GM19438 (cell line): ENCODE data around the gene PRKAG2.

Source experiments
- ATAC-seq: cut with Tn5 transposase; IDR thresholded peaks from one replicate; pipeline ENCODE4 v1.9.1; 2021; ENCODE audit warnings: low read depth; ENCODE audit not compliant: unreplicated experiment

PRKAG2 gene

GRCh38 chr7:151723321-151723720 is 153.6 kb downstream of the PRKAG2 start:
- ATAC-seq, result no peak

- ATAC-seq, result no peak
These were observed 154.4 kb downstream of the PRKAG2 start for GRCh38 chr7:151722533-151722932.

DNA sequence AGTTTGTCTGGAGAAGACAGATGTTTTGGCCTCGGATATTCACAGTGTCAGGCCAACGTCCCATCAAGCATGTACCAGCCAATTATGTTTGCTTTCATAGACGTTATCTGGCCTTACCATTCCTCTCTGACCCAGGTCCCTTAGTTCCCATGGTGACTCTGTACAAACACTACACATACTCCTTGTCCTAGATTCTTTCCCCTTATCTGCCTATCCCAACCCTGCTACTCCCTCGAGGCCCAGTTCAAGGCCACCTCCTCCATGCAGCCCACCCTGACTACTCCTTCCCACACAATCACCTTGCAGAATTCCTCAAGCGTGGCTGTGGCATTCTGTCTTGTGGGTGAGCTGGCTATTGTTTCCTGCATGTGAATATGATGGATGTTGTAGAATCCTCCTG is 155.2 kb downstream of the PRKAG2 start:
- no peak for ATAC-seq

- no peak for ATAC-seq
These were observed 155.7 kb downstream of the PRKAG2 start for GRCh38 chr7:151721236-151721635.

- no peak for ATAC-seq
These were observed 156.6 kb downstream of the PRKAG2 start for GRCh38 chr7:151720280-151720679.

- no peak for ATAC-seq
These were observed 157.0 kb downstream of the PRKAG2 start for GRCh38 chr7:151719897-151720242.

DNA sequence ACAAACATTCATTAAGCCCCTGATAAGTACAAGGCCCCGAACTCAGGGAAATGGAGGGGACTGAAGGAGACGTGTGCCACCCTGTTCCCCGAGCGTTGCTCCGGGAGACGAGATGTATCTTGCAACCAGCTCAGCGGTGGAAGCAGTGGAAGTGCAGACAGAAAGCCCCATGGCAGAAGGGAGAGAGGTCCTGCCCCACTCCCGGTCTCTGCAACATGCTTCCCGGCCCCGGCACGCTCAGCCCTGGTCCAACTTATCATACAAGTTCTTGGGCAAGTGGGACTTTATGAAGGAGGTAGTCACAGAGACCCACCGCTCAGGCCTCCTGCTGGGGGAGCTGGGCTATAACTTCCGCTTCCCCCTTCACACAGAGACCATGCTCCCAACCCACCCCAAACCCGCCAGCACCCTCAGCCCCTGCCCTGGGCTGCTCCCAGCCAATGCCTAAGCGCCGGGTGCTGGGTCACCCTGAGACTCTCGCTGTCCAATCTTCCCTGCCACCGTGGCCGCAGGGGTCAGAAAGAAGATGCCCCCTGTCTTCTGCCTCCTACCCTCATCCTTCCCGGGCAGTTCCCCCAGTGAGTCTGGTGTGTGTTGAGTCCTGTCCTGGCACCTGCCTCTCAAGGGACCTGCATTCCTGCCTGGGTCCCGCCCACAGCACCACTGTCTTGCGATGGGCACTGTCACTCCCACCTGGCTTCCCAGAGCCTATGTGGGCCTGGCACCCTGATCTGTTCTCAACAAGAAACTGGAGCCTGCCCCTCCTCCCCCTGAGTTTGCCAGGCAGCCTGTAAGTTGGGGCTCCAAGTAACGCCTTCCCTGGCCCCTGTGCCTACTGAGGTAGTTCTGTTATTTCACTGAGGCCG is 157.7 kb downstream of the PRKAG2 start:
- ATAC-seq, result no peak

DNA sequence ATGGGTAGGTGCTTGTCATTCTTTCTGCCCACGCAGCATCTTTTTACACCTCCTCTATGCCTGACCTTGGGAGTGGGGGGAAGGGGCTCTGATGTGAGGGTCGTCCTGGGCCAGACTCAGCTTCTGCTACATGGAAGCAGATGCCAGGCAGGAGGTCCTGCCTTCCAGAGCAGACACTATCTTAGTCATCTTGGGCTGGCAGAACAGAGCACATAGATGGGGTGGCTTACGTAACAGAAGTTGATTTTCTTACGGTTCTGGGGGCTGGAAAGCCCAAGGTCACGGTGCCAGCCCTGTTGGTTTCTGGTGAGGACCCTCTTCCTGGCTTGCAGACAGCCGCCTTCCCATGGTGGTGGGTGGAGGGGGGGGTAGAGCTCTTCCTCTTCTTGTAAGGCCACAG is 159.0 kb downstream of the PRKAG2 start:
- ATAC-seq, result no peak

DNA sequence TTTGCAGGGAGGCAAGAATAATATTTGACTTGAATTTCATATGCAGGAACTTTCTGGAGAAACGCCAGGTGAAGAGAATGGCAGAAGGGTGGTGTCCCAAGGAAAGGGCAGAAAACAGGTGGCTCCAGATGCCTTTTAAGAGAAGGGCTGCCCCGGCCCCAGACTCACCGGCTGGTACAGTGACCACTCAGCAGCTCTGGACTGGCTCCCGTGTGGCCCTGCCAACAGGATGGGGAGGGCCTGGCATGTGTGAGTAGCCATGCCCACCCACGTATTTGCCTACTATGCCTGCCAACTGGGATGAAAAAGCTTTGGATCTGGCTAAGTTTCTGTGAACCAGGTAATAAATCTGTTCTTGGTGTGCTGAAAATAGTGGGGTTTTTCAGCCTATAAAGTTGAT is 159.5 kb downstream of the PRKAG2 start:
- ATAC-seq, result no peak

- no peak for ATAC-seq
These were observed 160.6 kb downstream of the PRKAG2 start for GRCh38 chr7:151716323-151716722.

GRCh38 chr7:151715666-151716315 is 161.1 kb downstream of the PRKAG2 start:
- no peak for ATAC-seq

DNA sequence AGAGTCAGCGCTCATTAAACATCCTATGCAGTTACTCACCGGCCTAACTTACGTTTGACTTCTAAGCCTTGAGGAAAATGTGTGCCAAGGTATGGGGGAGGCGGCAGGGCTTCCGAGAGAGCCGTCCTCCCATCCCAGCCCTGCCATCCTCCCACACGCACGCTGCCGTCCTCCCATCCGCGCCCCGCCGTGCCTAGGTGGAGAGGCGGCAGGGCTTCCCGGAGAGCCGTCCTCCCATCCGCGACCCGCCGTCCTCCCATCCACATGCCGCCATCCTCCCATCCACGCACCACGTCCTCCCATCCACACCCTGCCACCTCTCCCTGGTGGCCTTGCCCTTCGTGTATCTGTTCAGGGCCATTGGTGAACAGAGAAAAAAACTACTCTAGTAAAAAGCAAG is 162.7 kb downstream of the PRKAG2 start:
- ATAC-seq, result no peak

DNA sequence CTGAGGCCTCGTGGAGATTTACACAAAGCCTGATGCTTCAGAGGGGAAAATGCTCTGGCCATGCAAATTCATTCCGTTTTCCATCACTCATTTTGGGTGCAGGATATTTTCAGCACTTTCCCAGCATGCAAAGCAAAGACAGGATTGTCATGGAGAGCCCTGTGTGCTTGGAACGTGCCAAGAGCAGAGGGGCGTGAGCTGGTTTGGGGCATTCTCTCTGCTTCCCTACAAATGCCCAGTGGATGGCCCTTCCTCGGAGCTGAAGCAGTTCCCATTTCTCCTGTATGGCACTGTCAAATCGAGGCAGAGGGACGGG is 164.1 kb downstream of the PRKAG2 start:
- no peak for ATAC-seq

- no peak for ATAC-seq
These were observed 164.8 kb downstream of the PRKAG2 start for GRCh38 chr7:151711906-151712809.

DNA sequence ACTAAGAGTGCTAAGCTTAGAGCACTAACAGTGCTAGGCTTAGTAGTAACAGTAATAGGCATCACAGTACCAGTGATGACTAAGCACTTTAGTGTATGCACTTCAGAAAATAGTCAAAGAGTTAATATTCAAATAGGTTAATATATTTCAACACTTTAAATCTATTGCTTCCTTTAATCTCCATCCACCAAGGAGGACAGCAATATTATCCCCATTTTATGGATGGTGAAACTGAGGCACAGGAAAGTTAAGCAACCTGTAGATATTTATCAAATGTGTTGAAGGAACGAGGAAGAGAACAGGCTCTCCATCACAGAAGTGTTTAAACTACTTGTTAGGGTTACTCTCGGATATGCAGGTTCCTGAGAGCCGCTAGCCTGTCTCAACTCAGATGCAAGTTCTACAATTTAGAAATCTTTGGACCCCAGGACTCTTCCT is 165.5 kb downstream of the PRKAG2 start:
- no peak for ATAC-seq

DNA sequence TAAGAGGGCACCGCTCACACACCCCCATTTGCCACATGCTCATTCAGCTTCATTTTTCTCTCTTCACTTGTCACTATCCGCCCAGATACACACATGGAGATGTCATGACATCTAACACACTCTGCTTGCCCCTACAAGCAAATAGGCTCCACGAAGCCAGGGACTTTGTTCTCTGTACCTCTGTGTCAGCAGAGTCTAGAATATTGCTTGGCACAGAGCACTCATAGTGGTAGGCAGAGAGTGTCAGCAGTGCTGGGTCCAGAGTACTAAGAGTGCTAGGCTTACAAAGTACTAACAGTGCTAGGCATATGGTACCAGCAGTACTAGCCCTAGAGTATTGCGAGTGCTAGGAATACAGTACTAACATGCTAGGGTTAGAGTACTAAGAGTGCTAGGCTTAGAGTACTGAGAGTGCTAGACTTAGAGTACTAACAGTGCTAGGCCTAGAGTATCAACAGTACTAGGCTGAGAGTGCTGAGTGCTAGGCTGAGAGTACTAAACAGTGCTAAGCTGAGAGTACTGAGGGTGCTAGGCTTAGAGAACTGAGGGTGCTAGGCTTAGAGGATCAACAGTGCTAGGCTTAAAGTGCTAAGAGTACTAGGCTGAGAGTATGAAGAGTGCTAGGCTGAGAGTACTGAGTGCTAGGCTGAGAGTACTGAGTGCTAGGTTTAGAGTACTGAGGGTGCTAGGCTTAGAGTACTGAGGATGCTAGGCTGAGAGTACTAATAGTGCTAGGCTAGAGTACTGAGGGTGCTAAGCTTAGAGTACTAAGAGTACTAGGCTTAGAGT is 166.1 kb downstream of the PRKAG2 start:
- ATAC-seq, result no peak

DNA sequence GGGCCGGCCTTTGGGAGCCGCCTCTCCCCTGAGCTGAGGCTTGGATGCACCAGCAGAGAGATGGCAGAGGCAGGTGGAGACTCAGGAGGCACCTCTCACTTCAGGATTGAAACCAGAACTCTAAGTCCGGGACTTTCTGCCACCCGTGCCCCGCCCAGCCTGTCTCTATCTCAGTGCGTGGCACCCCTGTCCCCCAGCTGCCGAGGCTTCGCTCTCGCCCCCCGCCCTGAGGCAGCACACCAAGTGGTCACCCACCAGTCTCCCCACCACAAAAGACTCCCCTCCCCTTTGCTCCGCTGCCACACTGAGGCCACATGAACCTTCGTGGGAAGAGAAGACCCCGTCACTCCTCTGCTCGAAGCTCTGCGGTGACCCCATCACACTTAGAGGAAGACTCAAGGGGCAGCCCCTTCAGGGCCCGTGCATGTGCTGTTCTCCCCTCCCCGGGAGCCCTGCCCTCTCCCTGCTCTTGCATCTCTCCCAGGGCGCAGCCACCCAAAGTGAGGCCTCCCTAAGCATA is 166.7 kb downstream of the PRKAG2 start:
- ATAC-seq, result no peak

- no peak for ATAC-seq
These were observed 167.5 kb downstream of the PRKAG2 start for GRCh38 chr7:151709141-151710038.

DNA sequence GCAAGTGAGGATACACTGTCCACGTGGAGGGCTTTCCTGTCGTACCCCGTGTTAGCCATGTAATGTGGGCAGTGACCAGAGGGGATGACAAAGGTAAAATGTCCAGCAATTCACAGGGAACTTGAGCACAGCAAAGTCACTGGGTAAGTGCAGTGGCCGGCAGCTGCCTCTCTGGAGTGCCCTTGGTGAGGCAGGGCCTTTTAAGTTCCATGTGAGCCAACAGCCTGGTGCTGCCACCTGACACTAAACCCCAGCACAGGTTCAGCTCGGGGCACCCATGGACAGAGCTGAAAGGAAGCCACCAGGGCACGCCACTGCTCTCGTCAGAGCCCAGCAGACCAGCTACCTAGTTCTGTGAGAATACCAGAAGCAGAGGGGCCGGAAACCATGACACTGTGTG is 168.3 kb downstream of the PRKAG2 start:
- no peak for ATAC-seq
